Measurements from ENCODE around the gene PCDHB10.

DNA sequence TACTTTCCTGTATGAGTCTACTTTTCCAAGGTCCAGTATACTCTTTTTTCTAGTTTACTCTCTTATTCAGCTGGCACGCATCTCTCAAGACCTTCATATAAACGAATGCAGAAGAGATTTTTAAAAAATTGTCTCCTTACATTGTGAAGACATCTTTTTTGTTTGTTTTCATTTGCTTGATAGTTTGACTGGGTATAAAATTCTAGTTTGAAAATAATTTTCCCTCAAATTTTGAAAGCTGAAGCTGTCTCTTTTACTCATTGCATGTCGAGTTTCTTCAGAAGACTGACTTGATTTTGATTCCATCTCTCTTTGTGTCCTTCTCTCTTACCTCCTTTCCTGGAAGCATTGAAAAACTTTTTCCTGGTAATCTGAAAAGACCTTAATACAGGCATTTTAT is 4.2 kb downstream of the PCDHB10 start:
- TF ChIP-seq, protein P1, sequence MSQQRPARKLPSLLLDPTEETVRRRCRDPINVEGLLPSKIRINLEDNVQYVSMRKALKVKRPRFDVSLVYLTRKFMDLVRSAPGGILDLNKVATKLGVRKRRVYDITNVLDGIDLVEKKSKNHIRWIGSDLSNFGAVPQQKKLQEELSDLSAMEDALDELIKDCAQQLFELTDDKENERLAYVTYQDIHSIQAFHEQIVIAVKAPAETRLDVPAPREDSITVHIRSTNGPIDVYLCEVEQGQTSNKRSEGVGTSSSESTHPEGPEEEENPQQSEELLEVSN (IDR thresholded peaks at IDR 0.05; ENCODE audit: borderline replicate concordance, low read depth), result no peak
- TF ChIP-seq, protein P2, sequence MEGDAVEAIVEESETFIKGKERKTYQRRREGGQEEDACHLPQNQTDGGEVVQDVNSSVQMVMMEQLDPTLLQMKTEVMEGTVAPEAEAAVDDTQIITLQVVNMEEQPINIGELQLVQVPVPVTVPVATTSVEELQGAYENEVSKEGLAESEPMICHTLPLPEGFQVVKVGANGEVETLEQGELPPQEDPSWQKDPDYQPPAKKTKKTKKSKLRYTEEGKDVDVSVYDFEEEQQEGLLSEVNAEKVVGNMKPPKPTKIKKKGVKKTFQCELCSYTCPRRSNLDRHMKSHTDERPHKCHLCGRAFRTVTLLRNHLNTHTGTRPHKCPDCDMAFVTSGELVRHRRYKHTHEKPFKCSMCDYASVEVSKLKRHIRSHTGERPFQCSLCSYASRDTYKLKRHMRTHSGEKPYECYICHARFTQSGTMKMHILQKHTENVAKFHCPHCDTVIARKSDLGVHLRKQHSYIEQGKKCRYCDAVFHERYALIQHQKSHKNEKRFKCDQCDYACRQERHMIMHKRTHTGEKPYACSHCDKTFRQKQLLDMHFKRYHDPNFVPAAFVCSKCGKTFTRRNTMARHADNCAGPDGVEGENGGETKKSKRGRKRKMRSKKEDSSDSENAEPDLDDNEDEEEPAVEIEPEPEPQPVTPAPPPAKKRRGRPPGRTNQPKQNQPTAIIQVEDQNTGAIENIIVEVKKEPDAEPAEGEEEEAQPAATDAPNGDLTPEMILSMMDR (IDR thresholded peaks at IDR 0.05), result no peak
- TF ChIP-seq POLR2A (IDR thresholded peaks at IDR 0.05; ENCODE audit: low read length), result no peak
- no peak for TF ChIP-seq RCOR1 (IDR thresholded peaks at IDR 0.05; ENCODE audit: low read depth, low read length)
- TF ChIP-seq NR3C1 (IDR thresholded peaks at IDR 0.05), result no peak
- TF ChIP-seq JUNB (IDR thresholded peaks at IDR 0.05), result no peak
- TF ChIP-seq MAZ (IDR thresholded peaks at IDR 0.05; ENCODE audit: borderline replicate concordance, low read depth, low read length), result no peak
